Panc1 (cell line): ENCODE measurements around the gene MINDY4. TPM values are rescaled to one million over a fixed set of nuclear protein-coding genes. Genes with fewer than 3 reads are reported as not detected.

Experiments used
- ATAC-seq: fragments of 200-7000 bp; cut with Tn5 transposase; 2 replicates; pipeline ENCODE4 v1.9.1; 2020; ENCODE audit warnings: mild to moderate bottlenecking, moderate library complexity
- BruUV-seq: library from RNA; stranded (reverse); fragments of 400-500 nt; replicated peaks from 2 replicates; lab custom pipeline; 2021; lab: Mats Ljungman, UMichigan
- CTCF ChIA-PET: fragments of 300-600 bp; sonication (Branson Sonifier 250); formaldehyde crosslinking; loops from one replicate; lab custom pipeline; 2022; ENCODE audit warnings: antibody characterized with exemption; lab: Charles Lee
- POLR2A ChIA-PET: fragments of 300-600 bp; sonication (Branson Sonifier 250); formaldehyde crosslinking; loops from one replicate; lab custom pipeline; 2022; ENCODE audit warnings: antibody characterized with exemption; lab: Charles Lee
- DNase-seq: peaks from one replicate; pipeline ENCODE4 v3.0.0-alpha.2; 2010; ENCODE audit warnings: low read depth, low spot score
- H3K27ac ChIP-seq: 2 replicates; pipeline ENCODE4 v1.5.1; 2011; ENCODE audit warnings: mild to moderate bottlenecking, low read length, inconsistent platforms
- H3K27me3 ChIP-seq: fragments of 200-500 bp; sonication (Bioruptor generic); 2 replicates; pipeline ENCODE4 v1.6.0; 2014; ENCODE audit warnings: low read length, inconsistent platforms; ENCODE audit not compliant: control insufficient read depth, insufficient read depth
- H3K36me3 ChIP-seq: fragments of 200-500 bp; sonication (Bioruptor generic); 2 replicates; pipeline ENCODE4 v1.5.1; 2014; ENCODE audit warnings: inconsistent platforms, mild to moderate bottlenecking, low read length, moderate library complexity; ENCODE audit not compliant: control insufficient read depth, insufficient read depth
- H3K4me1 ChIP-seq: 2 replicates; pipeline ENCODE4 v1.5.1; 2011; ENCODE audit warnings: inconsistent platforms, mild to moderate bottlenecking, low read length, moderate library complexity; ENCODE audit not compliant: control insufficient read depth, insufficient read depth
- H3K4me3 ChIP-seq, 2 experiments: 2 replicates each; pipeline ENCODE4 v1.5.1; 2011 to 2012; ENCODE audit warnings: low read depth in 2 of 2, low read length in 2 of 2, mild to moderate bottlenecking in 2 of 2, inconsistent platforms in 1 of 2, moderate library complexity in 1 of 2
- H3K9me3 ChIP-seq: fragments of 200-500 bp; sonication (Bioruptor generic); 2 replicates; pipeline ENCODE4 v1.5.1; 2014; ENCODE audit warnings: low read depth, mild to moderate bottlenecking, inconsistent platforms, low read length, moderate library complexity; ENCODE audit not compliant: control insufficient read depth, insufficient read depth
- CTCF ChIP-seq: fragments of 450-650 bp; IDR thresholded peaks from 2 replicates; pipeline ENCODE4 v1.5.1; 2017; ENCODE audit warnings: mild to moderate bottlenecking
- POLR2AphosphoS5 ChIP-seq: IDR thresholded peaks from 2 replicates; pipeline ENCODE4 v1.6.1; 2012; ENCODE audit warnings: mild to moderate bottlenecking, low read depth, low read length, moderate library complexity
- REST ChIP-seq, 2 experiments: IDR thresholded peaks; 2 replicates each; pipeline ENCODE4 v1.6.1; 2011 to 2012; ENCODE audit warnings: low read depth in 2 of 2, control low read depth in 1 of 2, low read length in 1 of 2, mild to moderate bottlenecking in 1 of 2, moderate library complexity in 1 of 2; ENCODE audit not compliant: insufficient read depth in 1 of 2
- SIN3A ChIP-seq: IDR thresholded peaks from 2 replicates; pipeline ENCODE4 v1.6.1; 2012; ENCODE audit warnings: low read depth, mild to moderate bottlenecking, low read length, moderate library complexity, borderline replicate concordance; ENCODE audit not compliant: insufficient read depth
- TCF7L2 ChIP-seq: IDR thresholded peaks from 2 replicates; pipeline ENCODE4 v1.6.1; 2011; ENCODE audit warnings: mild to moderate bottlenecking, low read depth, low read length, inconsistent platforms
- in situ Hi-C: cut with HindIII; loops from 2 replicates; pipeline ENCODE4 v1.10.0; 2016; ENCODE audit warnings: low sequenced_read_pairs, low pct_unique_long_range_greater_than_20kb
- intact Hi-C: fragments of 100-400 bp; cut with micrococcal nuclease; formaldehyde crosslinking; loops from one replicate; pipeline ENCODE4 v1.10.0; 2022; ENCODE audit not compliant: unreplicated experiment
- total RNA-seq: library from RNA; stranded (reverse); gene quantifications from one replicate; pipeline ENCODE4 v1.2.1, GENCODE V29; 2021; ENCODE audit not compliant: unreplicated experiment

MINDY4 gene
- total RNA-seq, 1 experiment from 2014 or later = 6.2 TPM

GRCh38 chr7:30845426-30846135 lies 74.4 kb downstream of the MINDY4 start:
- H3K4me3 ChIP-seq = no peak overlapping the region
- ChIA-PET CTCF (interaction anchor here (0.6 kb wide), 1 partner anchor 391 kb away, joined by 3 read pairs; no protein-coding TSS in a partner anchor), POLR2A (interaction anchor here (0.6 kb wide), 1 partner anchor 393 kb away, joined by 4 read pairs; no protein-coding TSS in a partner anchor)
- H3K36me3 ChIP-seq = no peaks in the 10 kb centered on the region
- TF ChIP-seq POLR2AphosphoS5 (no peak), SIN3A (no peak), REST (IDR thresholded peaks at IDR 0.05; ENCODE audit: insufficient read depth in 1 of 2, low read depth in 2 of 2, low read length in 1 of 2) (no peak), CTCF (no peak), TCF7L2 (no peak)
- intact Hi-C loops (no loop called here), in situ Hi-C loops (no loop called here)
- BruUV-seq = no TSS peak
- DNase-seq = no peak
- H3K4me1 ChIP-seq = peaks cover 9% of the 10 kb centered on the region
- no peaks in the 10 kb centered on the region for H3K27me3 ChIP-seq
- H3K9me3 ChIP-seq = no peaks in the 10 kb centered on the region
- peak; percentile 62; the same call in 1 of the 2 replicates for ATAC-seq
- H3K27ac ChIP-seq = no peak overlapping the region

DNA sequence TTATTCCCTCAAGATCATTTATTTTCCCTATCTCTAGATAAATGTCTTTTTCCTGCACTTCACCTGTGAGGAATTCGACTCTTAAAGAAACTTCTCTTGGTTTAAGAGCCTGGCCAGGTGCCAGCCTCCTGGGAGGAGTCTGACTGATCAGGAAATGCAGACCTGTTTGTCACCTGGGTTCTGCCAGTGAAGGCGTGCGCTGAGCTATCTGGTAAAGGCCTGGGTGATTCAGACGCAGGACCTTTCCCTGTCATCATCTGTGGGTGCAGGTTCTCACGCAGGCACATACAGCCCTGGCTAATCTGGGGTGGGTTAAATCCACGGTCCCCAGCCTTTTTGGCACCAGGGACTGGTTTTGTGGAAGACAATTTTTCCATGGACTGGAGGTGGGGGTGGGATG lies 75.2 kb downstream of the MINDY4 start:
- no peaks in the 10 kb centered on the region for H3K9me3 ChIP-seq
- ATAC-seq (no peak), DNase-seq (no peak)
- H3K4me1 ChIP-seq = peaks cover 9% of the 10 kb centered on the region
- ChIA-PET POLR2A (no interaction called here), CTCF (interaction anchor here (0.6 kb wide), 1 partner anchor 391 kb away, joined by 3 read pairs; no protein-coding TSS in a partner anchor)
- in situ Hi-C loops = no loop called here
- no peaks in the 10 kb centered on the region for H3K36me3 ChIP-seq
- H3K27ac ChIP-seq = no peak overlapping the region
- H3K4me3 ChIP-seq = no peak overlapping the region
- intact Hi-C loops = no loop called here
- BruUV-seq = no TSS peak
- no peak for TF ChIP-seq REST (IDR thresholded peaks at IDR 0.05; ENCODE audit: insufficient read depth in 1 of 2, low read depth in 2 of 2, low read length in 1 of 2)
- no peak for TF ChIP-seq CTCF
- TF ChIP-seq TCF7L2 = no peak
- no peak for TF ChIP-seq POLR2AphosphoS5
- no peak for TF ChIP-seq SIN3A
- no peaks in the 10 kb centered on the region for H3K27me3 ChIP-seq
